GM12875 (cell line): ENCODE data around the gene ACKR4.

Experiments
- H3K4me3 ChIP-seq: one replicate; pipeline ENCODE4 v1.5.1; 2011; ENCODE audit warnings: low read depth, low read length, control low read depth
- TF ChIP-seq, protein P1 (sequence below): IDR thresholded peaks from 2 replicates; pipeline ENCODE4 v1.5.1; 2011; ENCODE audit warnings: low read depth, mild to moderate bottlenecking, control low read depth, inconsistent platforms, low read length, moderate library complexity, borderline replicate concordance; ENCODE audit not compliant: insufficient read depth

The ACKR4 gene

DNA sequence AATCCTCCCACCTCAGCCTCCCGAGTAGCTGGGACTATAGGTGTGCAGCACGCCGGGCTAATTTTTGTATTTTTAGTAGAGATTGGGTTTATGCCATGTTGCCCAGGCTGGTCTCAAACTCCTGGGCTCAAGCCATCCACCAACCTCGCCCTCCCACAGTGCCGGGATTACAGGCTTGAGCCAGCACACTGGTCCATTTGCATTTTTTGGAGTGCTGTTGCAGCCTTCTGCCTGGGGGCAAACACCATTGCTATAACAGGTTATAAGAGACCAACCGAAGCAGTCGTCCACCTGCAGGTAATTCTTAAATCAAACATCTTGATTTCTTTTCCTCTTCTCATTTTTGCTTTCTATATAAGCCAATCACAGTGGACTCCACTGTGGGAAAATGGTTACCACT, 27.7 kb downstream of the ACKR4 start:
- TF ChIP-seq, protein P1, sequence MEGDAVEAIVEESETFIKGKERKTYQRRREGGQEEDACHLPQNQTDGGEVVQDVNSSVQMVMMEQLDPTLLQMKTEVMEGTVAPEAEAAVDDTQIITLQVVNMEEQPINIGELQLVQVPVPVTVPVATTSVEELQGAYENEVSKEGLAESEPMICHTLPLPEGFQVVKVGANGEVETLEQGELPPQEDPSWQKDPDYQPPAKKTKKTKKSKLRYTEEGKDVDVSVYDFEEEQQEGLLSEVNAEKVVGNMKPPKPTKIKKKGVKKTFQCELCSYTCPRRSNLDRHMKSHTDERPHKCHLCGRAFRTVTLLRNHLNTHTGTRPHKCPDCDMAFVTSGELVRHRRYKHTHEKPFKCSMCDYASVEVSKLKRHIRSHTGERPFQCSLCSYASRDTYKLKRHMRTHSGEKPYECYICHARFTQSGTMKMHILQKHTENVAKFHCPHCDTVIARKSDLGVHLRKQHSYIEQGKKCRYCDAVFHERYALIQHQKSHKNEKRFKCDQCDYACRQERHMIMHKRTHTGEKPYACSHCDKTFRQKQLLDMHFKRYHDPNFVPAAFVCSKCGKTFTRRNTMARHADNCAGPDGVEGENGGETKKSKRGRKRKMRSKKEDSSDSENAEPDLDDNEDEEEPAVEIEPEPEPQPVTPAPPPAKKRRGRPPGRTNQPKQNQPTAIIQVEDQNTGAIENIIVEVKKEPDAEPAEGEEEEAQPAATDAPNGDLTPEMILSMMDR = no peak
- H3K4me3 ChIP-seq = no peak overlapping the region

DNA sequence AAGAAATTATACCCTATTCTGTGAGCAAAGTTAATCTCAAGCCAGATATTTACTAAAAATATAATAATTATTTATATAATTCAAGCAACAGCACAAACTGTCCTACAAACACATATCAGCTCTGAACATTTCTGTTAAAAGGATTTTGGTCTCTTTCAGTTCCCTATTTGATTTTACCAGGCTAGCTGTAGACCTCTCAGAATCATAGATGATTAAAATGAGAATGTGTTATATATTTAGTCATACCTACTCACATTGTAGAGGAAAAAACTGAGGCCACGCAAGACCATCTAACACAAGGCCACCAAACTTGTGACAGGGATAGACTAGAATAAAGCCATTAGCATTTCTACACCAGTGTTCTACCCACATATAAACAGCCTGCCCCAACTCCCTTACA, 28.5 kb downstream of the ACKR4 start:
- H3K4me3 ChIP-seq = no peak overlapping the region
- TF ChIP-seq, protein P1 = no peak

DNA sequence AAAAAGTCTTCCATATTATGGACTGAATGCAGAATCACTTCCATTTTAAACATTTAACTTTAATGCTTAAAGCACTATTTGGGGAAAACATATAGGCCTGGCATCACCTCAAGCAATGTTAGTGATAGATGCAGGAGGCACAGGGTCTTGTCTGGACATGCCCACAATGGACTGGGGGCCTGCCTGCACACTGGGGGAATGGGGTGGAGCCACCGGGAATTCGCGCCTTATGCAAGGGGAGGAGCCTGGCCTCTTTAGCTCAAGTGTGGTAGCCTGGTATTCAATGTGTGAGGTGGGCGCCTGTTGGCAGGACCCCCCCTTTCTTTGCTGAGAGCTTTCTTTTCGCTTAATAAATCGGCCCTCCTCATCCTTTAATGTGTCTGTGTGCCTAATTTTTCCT, 29.9 kb downstream of the ACKR4 start:
- TF ChIP-seq, protein P1 = no peak
- H3K4me3 ChIP-seq = no peak overlapping the region

DNA sequence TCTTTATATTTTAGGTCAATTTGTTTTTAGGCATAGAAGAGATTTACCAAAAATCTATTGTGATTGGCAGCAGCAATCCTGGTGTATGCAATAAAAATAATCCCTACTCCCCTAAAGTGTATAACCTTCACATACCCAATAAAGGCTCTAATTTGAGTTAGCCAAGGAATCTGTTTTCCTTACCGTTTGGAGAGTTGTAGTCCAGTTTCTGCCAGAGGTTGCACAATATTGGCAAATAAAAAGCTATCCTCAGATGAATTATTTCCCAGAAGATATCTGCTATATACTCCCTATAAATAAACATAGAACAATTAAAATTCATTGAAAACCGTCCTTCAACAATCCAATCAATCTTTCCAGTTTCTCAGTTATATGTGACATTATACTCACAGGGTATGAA, 31.1 kb downstream of the ACKR4 start:
- TF ChIP-seq, protein P1 = no peak
- no peak overlapping the region for H3K4me3 ChIP-seq

DNA sequence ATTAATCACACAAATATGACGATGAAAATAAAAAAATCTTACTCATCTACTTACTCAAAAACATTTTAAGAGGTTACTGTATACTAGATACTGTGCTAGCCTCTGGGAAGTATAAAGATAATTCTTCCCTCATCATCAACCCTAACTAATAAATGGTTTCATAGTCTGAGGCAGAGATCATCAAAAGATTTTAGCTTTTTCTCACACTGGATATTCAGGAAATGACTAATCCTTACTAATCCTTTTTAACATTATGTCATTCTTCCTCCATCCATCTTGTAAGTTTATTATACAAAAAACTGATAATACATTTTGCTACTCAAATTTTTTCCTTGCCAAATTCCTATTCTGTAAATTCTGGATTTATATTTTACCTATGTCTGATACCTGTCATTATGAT, 32.9 kb downstream of the ACKR4 start:
- H3K4me3 ChIP-seq = no peak overlapping the region
- TF ChIP-seq, protein P1 = no peak

DNA sequence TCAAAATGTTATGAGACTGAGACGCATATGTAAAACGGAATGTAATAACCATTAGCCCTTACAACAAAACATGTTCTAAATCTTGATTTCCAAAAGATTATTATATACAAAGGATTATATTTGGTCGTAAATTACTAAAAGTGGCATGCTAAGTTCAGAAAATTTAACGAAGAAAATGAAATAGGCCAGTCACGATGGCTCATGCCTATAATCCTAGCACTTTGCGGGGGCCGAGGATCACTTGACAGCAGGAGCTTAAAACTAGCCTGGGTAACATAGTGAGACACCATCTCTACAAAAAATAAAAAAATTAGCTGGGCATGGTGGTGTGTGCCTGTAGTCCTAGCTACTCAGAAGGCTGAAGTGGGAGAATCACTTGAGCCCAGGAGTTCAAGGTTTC, 33.5 kb downstream of the ACKR4 start:
- TF ChIP-seq, protein P1 = no peak

DNA sequence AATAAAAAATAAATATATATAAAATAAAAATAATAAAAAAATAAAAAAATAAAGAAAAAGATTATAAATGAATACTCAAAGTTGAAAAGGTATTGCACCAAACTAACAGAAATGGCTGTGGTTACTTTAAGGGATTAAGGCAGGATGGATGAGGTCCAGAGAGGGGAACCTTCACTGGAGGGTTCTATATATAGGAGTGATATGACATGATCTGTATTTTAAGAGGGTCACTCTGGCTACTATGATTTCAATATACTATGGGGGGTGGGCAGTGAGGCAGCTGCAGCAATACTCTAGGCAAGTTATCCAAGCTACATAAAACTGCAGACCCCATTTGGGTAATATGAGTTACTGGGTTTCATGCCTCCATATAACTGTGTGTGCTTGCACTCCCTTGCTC, 38.0 kb downstream of the ACKR4 start:
- no peak overlapping the region for H3K4me3 ChIP-seq
- TF ChIP-seq, protein P1 = no peak

More for the DNA sequence above, 33.5 kb downstream of the ACKR4 start:
- no peak overlapping the region for H3K4me3 ChIP-seq
